PC-3 (cell line): ENCODE measurements around the gene APOF.

ENCODE experiments used
- CTCF ChIP-seq: fragments of 300-600 bp; sonication (generic); conservative IDR thresholded peaks from 2 replicates; pipeline ENCODE4 v1.5.1; 2017; ENCODE audit warnings: antibody characterized with exemption, low read depth, mild to moderate bottlenecking, low read length
- EZH2phosphoT487 ChIP-seq: fragments of 300-600 bp; sonication (generic); IDR thresholded peaks from 2 replicates; pipeline ENCODE4 v1.6.1; 2018; ENCODE audit warnings: mild to moderate bottlenecking, antibody characterized with exemption, low read length, borderline replicate concordance

DNA sequence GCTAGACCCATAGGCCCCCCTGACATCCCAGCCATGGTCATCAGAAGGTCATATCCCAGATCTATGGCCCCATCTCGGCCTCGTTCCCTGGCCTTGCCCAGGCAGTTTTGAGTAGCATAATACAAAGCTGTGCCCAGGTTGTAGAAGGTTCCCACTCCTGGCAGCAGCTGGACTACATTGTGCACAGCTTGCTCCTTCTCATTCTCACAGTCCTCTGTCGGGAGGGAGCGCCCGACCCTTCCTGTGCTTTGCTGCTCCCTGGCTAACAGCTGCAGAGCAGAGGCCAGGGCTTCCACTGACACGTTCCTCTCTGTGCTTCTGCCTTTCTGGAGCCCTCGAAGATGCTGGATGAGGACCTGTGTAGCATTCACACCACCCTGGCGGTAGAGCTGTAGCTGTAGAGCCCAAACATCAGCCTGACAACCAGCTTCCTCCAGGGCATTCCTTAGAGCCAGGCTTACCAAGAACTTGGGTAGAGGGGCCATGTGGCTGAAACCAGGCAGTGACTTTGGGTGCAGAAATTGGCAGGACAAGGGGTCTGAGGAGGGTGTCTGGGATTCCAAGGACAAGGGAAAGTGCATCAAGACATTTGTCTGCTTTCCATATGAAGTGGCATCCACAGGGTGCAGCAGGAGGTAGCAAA, 1.0 kb downstream of the APOF start:
- TF ChIP-seq CTCF (no peak), EZH2phosphoT487 (no peak)
